NT2/D1 (cell line): ENCODE data around the gene H2BK1.

ENCODE experiments used
- DNase-seq: peaks from one replicate; pipeline ENCODE4 v3.0.0-alpha.2; 2011; ENCODE audit warnings: low read depth, low spot score
- H3K27me3 ChIP-seq: 2 replicates; pipeline ENCODE4 v1.6.0; 2011; ENCODE audit warnings: mild to moderate bottlenecking; ENCODE audit not compliant: insufficient read length, insufficient read depth
- H3K36me3 ChIP-seq: 2 replicates; pipeline ENCODE4 v1.6.1; 2011; ENCODE audit warnings: mild to moderate bottlenecking, low read length, mixed read lengths; ENCODE audit not compliant: insufficient read depth, insufficient read length
- H3K4me1 ChIP-seq: 2 replicates; pipeline ENCODE4 v1.5.1; 2011; ENCODE audit not compliant: insufficient read depth, insufficient read length
- H3K4me3 ChIP-seq: 2 replicates; pipeline ENCODE4 v1.5.1; 2011; ENCODE audit warnings: low read depth; ENCODE audit not compliant: insufficient read length
- H3K9ac ChIP-seq: 2 replicates; pipeline ENCODE4 v1.6.0; 2011; ENCODE audit warnings: low read depth; ENCODE audit not compliant: insufficient read length
- H3K9me3 ChIP-seq: 2 replicates; pipeline ENCODE4 v1.5.1; 2011; ENCODE audit warnings: mild to moderate bottlenecking, low read length; ENCODE audit not compliant: insufficient read depth
- SUZ12 ChIP-seq: IDR thresholded peaks from 2 replicates; pipeline ENCODE4 v1.6.1; 2011; ENCODE audit not compliant: insufficient read length, insufficient read depth; ENCODE audit errors: extremely low read depth
- YY1 ChIP-seq: IDR thresholded peaks from 2 replicates; pipeline ENCODE4 v1.6.1; 2011; ENCODE audit not compliant: insufficient read length, insufficient read depth
- ZNF274 ChIP-seq: IDR thresholded peaks from 2 replicates; pipeline ENCODE4 v1.6.1; 2011; ENCODE audit warnings: mild to moderate bottlenecking, low read depth, low read length

Gene H2BK1

DNA sequence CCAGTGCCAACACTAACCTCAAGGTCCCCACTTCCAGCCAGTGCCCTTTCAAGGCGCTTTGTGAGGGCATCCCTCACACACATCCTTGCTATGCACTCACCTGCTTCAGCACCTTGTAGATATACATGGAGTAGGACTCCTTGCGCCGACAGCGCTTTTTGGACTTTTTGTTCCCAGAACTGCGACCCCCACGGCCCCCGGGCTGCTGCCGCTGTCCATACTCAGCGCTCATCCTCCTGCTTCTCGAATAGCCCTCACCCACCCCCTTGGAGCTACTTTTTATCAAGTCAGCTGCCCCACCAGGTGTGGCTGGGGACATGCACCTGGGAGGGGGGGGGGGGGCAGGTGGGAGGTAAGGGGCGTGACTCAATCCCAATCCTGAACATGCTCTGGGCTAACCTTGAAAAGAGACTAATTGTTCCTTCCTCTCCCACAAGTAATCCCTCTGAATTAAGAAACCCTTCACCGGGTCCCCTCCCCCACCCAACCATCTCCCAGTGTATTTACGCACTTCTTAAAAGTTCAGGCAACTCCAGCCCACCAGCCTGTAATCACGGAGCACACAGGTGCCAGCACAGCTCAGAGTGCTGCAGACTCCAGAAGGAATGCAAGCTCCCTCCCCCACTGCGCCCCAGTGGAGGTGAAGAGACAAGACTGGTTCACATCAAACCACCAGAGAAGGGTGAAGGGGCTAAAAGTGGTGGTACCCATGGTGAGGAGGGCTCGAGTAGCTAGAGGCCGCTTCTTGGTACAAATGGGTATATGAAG lies at the start of gene H2BK1:
Gene H2BK1 (minus strand): TSS at position 402 of the 768 bp plus-strand sequence. CDS start 170 bp downstream, at position 232.
- Histone ChIP-seq H3K4me3 (no peak within 1 kb of the TSS), H3K27me3 (no peaks in the 10 kb centered on the region), H3K4me1 (no peaks in the 10 kb centered on the region), H3K9ac (no peak within 1 kb of the TSS), H3K9me3 (no peaks in the 10 kb centered on the region), H3K36me3 (peaks cover 40% of the 10 kb centered on the region)
- TF ChIP-seq ZNF274 (no peak), YY1 (no peak), SUZ12 (no peak)
- DNase-seq = no peak

DNA sequence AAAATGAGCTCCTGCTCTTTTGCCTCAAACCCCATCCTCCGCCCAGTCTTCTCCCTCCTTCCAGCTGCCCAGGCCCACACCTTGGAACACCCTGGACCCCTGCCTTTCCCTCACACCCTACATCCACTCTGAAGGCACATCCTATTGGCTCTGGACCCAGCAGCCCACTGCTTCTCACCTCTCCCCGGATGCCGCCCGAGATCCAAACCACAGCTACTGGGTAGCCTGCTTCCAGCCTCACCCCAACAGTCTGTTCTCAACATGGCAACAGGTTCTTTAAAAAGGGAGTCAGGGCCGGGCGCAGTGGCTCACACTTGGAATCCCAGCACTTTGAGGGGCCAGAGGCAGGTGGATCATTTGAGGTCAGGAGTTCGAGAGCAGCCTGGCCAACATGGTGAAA lies 47.7 kb upstream of the H2BK1 start:
- Histone ChIP-seq H3K36me3 (no peaks in the 10 kb centered on the region), H3K9ac (no peak overlapping the region), H3K4me3 (no peak overlapping the region), H3K27me3 (peaks cover 39% of the 10 kb centered on the region), H3K4me1 (peaks cover 4% of the 10 kb centered on the region), H3K9me3 (no peaks in the 10 kb centered on the region)
- TF ChIP-seq ZNF274 (no peak), YY1 (no peak), SUZ12 (no peak)
- DNase-seq = no peak

GRCh38 chr7:151256410-151257045 lies 46.2 kb upstream of the H2BK1 start:
- Histone ChIP-seq H3K4me1 (peaks cover 4% of the 10 kb centered on the region), H3K4me3 (no peak overlapping the region), H3K9ac (no peak overlapping the region), H3K9me3 (no peaks in the 10 kb centered on the region), H3K27me3 (peaks cover 49% of the 10 kb centered on the region), H3K36me3 (no peaks in the 10 kb centered on the region)
- TF ChIP-seq YY1 = no peak
- TF ChIP-seq SUZ12 = no peak
- DNase-seq = no peak

DNA sequence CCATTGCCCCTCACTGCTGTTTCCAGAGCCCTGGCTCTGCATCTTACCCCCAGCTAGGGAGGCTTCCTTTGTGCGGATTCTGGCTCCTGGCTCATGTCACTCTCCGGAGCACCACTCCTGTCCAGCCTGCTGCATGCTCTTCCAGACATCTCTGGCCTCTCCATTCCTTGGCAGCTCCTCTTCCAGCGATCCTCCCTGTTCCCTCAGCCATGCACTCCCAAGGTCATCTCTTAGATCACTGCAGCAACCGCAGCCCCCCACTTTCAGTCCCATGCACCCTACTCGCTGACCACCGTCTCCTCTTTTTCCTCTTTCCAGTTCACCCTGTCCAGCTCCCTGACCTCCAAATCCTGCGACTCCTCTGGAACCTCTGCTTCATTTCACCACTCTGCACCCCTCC lies 45.1 kb upstream of the H2BK1 start:
- H3K4me3 ChIP-seq = no peak overlapping the region
- peaks cover 56% of the 10 kb centered on the region for H3K27me3 ChIP-seq
- H3K4me1 ChIP-seq = peaks cover 12% of the 10 kb centered on the region
- no peaks in the 10 kb centered on the region for H3K36me3 ChIP-seq
- TF ChIP-seq ZNF274 = no peak
- TF ChIP-seq SUZ12 = no peak
- no peak for TF ChIP-seq YY1
- no peaks in the 10 kb centered on the region for H3K9me3 ChIP-seq
- no peak for DNase-seq
- H3K9ac ChIP-seq = no peak overlapping the region

- H3K4me1 ChIP-seq = peaks cover 16% of the 10 kb centered on the region
- TF ChIP-seq ZNF274 (no peak), YY1 (no peak), SUZ12 (no peak)
- no peak overlapping the region for H3K9ac ChIP-seq
- H3K36me3 ChIP-seq = no peaks in the 10 kb centered on the region
- peaks cover 61% of the 10 kb centered on the region for H3K27me3 ChIP-seq
- DNase-seq = no peak
- H3K4me3 ChIP-seq = no peak overlapping the region
- no peaks in the 10 kb centered on the region for H3K9me3 ChIP-seq
Observed at GRCh38 chr7:151254851-151255250, 44.6 kb upstream of the H2BK1 start.

- H3K4me1 ChIP-seq = peaks cover 16% of the 10 kb centered on the region
- TF ChIP-seq YY1 (no peak), ZNF274 (no peak), SUZ12 (no peak)
- no peak for DNase-seq
- H3K9ac ChIP-seq = no peak overlapping the region
- H3K27me3 ChIP-seq = peaks cover 65% of the 10 kb centered on the region
- no peaks in the 10 kb centered on the region for H3K9me3 ChIP-seq
- H3K36me3 ChIP-seq = no peaks in the 10 kb centered on the region
- no peak overlapping the region for H3K4me3 ChIP-seq
Observed at GRCh38 chr7:151254316-151254715, 44.0 kb upstream of the H2BK1 start.

GRCh38 chr7:151252961-151253711 lies 42.8 kb upstream of the H2BK1 start:
- Histone ChIP-seq H3K9ac (peak overlapping the region; percentile 75), H3K36me3 (no peaks in the 10 kb centered on the region), H3K27me3 (peaks cover 68% of the 10 kb centered on the region), H3K4me3 (peak overlapping the region; percentile 61), H3K4me1 (peaks cover 16% of the 10 kb centered on the region), H3K9me3 (no peaks in the 10 kb centered on the region)
- no peak for TF ChIP-seq YY1
- TF ChIP-seq SUZ12 = no peak
- no peak for TF ChIP-seq ZNF274
- DNase-seq = no peak
